LNCAP (cell line): ENCODE measurements around the gene PTK7.

Experiments used
- CTCF ChIP-seq: fragments of 450-650 bp; IDR thresholded peaks from 2 replicates; pipeline ENCODE4 v1.5.1; 2017; ENCODE audit warnings: mild to moderate bottlenecking

Gene PTK7

GRCh38 chr6:43150051-43150751, 74.1 kb downstream of the PTK7 start:
- no peak for TF ChIP-seq CTCF

GRCh38 chr6:43159599-43159998, 83.5 kb downstream of the PTK7 start:
- no peak for TF ChIP-seq CTCF

DNA sequence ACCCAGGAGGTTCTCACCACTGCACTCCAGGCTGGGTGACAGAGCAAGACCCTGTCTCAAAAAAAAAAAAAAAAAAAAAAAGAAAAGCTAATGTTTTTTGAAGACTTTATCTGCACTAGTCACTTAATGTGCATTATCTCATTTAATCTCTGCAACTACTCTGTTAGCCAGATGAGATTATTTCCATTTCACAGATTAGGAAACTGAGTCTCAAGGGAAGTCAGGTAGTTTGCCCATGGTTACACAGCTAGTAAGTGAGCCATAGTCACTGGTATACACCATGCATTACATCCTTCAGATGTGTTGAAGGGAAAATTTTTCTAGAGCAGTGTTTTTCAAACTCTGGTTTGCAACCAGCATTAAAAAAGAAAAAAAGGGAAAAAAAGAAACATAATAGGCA, 87.8 kb downstream of the PTK7 start:
- TF ChIP-seq CTCF, result no peak

DNA sequence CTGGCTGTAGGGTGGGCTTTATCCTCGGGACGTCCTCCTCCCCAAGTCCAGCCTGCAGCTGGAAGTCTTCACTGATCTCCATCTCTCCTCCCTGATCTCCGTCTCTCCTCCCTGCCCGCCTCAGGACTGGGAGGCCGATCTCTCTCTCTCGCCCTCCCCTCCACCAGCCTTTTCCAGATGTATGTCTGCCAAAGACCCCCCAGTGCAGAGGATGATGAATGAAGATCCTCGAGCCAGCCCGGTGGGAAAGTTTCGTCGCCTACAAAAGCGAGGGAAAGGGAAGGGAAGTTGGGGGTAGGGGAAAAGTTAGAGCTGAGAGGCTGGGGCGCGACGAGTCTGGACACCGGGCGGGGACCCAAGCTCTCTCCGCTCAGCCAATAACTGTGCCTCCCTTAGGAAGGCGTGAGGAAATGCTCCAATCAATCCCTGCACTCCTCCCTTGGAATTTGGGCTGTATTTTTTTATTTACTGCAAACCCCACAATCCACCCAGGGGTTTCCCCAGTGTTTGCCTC, 94.4 kb downstream of the PTK7 start:
- no peak for TF ChIP-seq CTCF

- peak; percentile 61 for TF ChIP-seq CTCF
Measured at GRCh38 chr6:43170931-43171706, 95.0 kb downstream of the PTK7 start, which contains the start of gene SRF. Gene SRF (plus strand): TSS chr6:43171269. CDS start chr6:43171657, 388 bp downstream.

DNA sequence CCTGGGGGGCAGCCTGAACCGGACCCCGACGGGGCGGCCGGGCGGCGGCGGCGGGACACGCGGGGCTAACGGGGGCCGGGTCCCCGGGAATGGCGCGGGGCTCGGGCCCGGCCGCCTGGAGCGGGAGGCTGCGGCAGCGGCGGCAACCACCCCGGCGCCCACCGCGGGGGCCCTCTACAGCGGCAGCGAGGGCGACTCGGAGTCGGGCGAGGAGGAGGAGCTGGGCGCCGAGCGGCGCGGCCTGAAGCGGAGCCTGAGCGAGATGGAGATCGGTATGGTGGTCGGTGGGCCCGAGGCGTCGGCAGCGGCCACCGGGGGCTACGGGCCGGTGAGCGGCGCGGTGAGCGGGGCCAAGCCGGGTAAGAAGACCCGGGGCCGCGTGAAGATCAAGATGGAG, 95.6 kb downstream of the PTK7 start:
- no peak for TF ChIP-seq CTCF

- no peak for TF ChIP-seq CTCF
Measured at GRCh38 chr6:43172104-43173007, 96.2 kb downstream of the PTK7 start.
